Measurements from ENCODE around the gene GRIA3.

DNA sequence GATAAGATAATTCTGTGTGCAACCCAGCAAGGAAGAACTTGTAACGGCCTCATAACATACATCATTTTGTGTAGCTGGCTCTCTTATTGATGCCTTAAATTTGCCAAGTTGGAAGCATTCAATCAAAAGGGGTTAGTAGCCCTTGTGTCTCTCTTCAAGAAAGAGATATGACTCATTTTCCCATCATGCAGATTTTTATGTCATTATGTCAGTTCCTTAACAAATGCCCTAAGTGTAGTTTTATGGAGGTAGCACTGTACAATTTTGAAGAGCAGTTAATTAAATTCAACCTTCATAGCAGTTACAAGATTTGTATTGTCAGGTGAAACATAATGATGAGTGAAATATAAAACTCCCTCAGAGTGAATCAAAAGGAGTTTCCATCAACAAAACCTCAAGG lies 215.6 kb downstream of the GRIA3 start:
- TF ChIP-seq, protein P1, sequence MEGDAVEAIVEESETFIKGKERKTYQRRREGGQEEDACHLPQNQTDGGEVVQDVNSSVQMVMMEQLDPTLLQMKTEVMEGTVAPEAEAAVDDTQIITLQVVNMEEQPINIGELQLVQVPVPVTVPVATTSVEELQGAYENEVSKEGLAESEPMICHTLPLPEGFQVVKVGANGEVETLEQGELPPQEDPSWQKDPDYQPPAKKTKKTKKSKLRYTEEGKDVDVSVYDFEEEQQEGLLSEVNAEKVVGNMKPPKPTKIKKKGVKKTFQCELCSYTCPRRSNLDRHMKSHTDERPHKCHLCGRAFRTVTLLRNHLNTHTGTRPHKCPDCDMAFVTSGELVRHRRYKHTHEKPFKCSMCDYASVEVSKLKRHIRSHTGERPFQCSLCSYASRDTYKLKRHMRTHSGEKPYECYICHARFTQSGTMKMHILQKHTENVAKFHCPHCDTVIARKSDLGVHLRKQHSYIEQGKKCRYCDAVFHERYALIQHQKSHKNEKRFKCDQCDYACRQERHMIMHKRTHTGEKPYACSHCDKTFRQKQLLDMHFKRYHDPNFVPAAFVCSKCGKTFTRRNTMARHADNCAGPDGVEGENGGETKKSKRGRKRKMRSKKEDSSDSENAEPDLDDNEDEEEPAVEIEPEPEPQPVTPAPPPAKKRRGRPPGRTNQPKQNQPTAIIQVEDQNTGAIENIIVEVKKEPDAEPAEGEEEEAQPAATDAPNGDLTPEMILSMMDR (IDR thresholded peaks at IDR 0.05) = no peak
- TF ChIP-seq POLR2A (IDR thresholded peaks at IDR 0.05) = no peak
